Stomach (tissue), 9 donors: Measurements from ENCODE around the gene MBNL2. TPM values are rescaled to one million over a fixed set of nuclear protein-coding genes. Genes with fewer than 3 reads are reported as not detected.

Experiments used
- DNase-seq, 2 donors: peaks; one replicate each; pipeline versions ENCODE4 v3.0.0 to v3.0.0-alpha.2; 2013 to 2019
- H3K27ac ChIP-seq, 5 donors: fragments of 200-600 bp in 4 of 5; sonication (generic) in 4 of 5; one replicate each; pipeline ENCODE4 v1.5.1; 2013 to 2019; ENCODE audit warnings: mild to moderate bottlenecking in 1 of 5, moderate library complexity in 1 of 5
- H3K27me3 ChIP-seq, 3 donors: fragments of 200-600 bp; sonication (generic); one replicate each; pipeline ENCODE4 v1.5.1; 2017 to 2019; ENCODE audit warnings: mixed run types in 1 of 3
- H3K36me3 ChIP-seq, 4 donors: fragments of 200-600 bp; sonication (generic); 1 replicate in 3 of 4; 2 replicates in 1 of 4; pipeline ENCODE4 v1.5.1; 2016 to 2019
- H3K4me1 ChIP-seq, 4 donors: fragments of 200-600 bp; sonication (generic); one replicate each; pipeline ENCODE4 v1.5.1; 2016 to 2019
- H3K4me3 ChIP-seq, 4 donors: fragments of 200-600 bp; sonication (generic) in 3 of 4; one replicate each; pipeline ENCODE4 v1.5.1; 2016 to 2019; ENCODE audit warnings: mild to moderate bottlenecking in 1 of 4
- H3K9me3 ChIP-seq, 4 donors: fragments of 200-600 bp; sonication (generic); one replicate each; pipeline ENCODE4 v1.5.1; 2016 to 2019
- CTCF ChIP-seq, 7 experiments: fragments of 450-650 bp in 4 of 7; fragments of 200-600 bp in 3 of 7; sonication (generic) in 3 of 7; IDR thresholded peaks; one replicate each; pipeline ENCODE4 v1.5.1; 2016 to 2019; ENCODE audit warnings: antibody characterized with exemption in 7 of 7, control low read depth in 2 of 7, mild to moderate bottlenecking in 1 of 7
- EP300 ChIP-seq: sonication (generic); formaldehyde crosslinking; IDR thresholded peaks from one replicate; pipeline ENCODE4 v1.6.1; 2017; ENCODE audit warnings: antibody characterized with exemption
- POLR2A ChIP-seq, 4 donors: fragments of 450-650 bp; IDR thresholded peaks; one replicate each; pipeline ENCODE4 v1.6.1; 2016; ENCODE audit warnings: antibody characterized with exemption in 4 of 4, control low read depth in 2 of 4, mild to moderate bottlenecking in 1 of 4, moderate library complexity in 1 of 4
- POLR2AphosphoS5 ChIP-seq, 3 donors: sonication (generic); formaldehyde crosslinking; IDR thresholded peaks; one replicate each; pipeline ENCODE4 v1.6.1; 2016; ENCODE audit warnings: antibody characterized with exemption in 3 of 3
- WGBS, 5 donors: extraction: QIAGEN DNeasy Blood & Tissue Kit in 3 of 5; methylation state at CpG; one replicate each; pipeline versions ENCODE4 v1.1.5 to v1.1.7; 2013 to 2018; 5-methylcytosine and 5-hydroxymethylcytosine counted together
- intact Hi-C: fragments of 100-400 bp; cut with DNase I; formaldehyde crosslinking; loops from one replicate; pipeline ENCODE4 v1.15.1; 2023; ENCODE audit warnings: low total_unique reads
- polyA plus RNA-seq, 3 donors: library from polyadenylated mRNA; stranded (reverse); fragments of 200-250 nt; gene quantifications; one replicate each; pipeline ENCODE4 v1.2.3, GENCODE V29; 2013
- total RNA-seq, 5 donors: library from RNA; depleted of rRNA; stranded (reverse); fragments of >200 nt; gene quantifications; one replicate each; pipeline versions ENCODE4 v1.1.0 to v1.2.3, GENCODE V29; 2014 to 2016
- donor health status: healthy with polysubstance abuse.
- donor health status: Bipolar disorder and iron deficiency.
- donor health status: healthy.

MBNL2 gene
- total and polyA plus RNA-seq, 8 donors: 8.3 to 74.5 (median 25.6) TPM

DNA sequence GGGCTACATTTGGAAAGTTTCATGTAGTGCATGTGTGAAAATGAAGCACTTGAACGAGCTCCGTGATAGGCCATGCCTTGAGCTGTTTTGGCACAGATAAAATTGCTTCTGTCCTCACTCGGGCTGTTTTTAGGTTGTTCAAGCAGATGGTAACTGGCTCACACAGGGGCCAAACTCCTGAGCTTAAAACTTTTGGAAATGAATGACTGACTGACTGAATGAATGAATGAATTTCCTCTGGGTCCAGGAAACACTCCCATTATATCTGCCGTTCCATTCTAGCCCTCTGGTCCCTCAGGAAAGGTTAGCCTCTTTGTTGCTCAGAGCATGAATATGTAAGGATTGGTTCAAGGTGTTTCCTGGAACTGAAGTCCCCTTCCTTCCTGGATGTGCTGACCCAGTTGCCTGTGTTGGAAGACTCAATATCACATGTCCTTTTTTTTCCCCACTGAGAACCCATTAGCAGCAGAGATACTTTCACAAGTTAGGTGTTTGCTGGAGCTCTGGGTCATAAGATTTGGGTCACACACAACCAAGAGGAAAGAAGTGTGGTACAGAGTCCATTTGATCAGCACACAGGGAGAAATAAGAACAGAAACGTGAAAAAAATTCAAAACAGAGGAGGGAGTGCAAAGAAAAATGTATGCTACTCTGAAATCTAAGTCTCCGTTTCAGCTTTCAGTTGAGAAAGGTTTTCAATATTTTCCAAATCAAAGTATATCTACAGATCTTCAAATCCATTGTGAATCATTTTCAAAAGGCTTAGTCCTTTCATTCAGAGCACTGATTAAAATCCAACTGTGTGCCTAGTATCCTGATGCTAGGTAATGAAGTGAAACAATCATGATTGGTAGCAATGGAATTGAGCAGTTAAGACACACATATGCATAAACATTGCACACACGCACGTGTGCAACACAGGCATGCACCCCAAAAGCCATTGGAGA is 18.9 kb downstream of the MBNL2 start:
- H3K36me3 ChIP-seq: no peaks in the 10 kb centered on the region
- no peak for DNase-seq
- no peak overlapping the region for H3K4me3 ChIP-seq
- peak overlapping the region in 4 of 5 donors; percentile 5 to 56 (median 7) for H3K27ac ChIP-seq
- 57 to 75% (median 61%) methylated on average over 8 of the region's 8 CpGs for WGBS, 5 donors
- TF ChIP-seq CTCF (IDR thresholded peaks at IDR 0.05) (no peak), EP300 (no peak), POLR2AphosphoS5 (IDR thresholded peaks at IDR 0.05) (no peak), POLR2A (IDR thresholded peaks at IDR 0.05) (no peak)
- H3K4me1 ChIP-seq: peaks cover 74 to 99% (median 92%) of the 10 kb centered on the region in 4 donors
- no peaks in the 10 kb centered on the region for H3K27me3 ChIP-seq
- intact Hi-C loops: no loop called here
- no peaks in the 10 kb centered on the region for H3K9me3 ChIP-seq

- H3K4me1 ChIP-seq: peaks cover 73 to 99% (median 91%) of the 10 kb centered on the region in 4 donors
Observed at GRCh38 chr13:97241761-97242160, 19.6 kb downstream of the MBNL2 start.

GRCh38 chr13:97242755-97243497 is 20.8 kb downstream of the MBNL2 start:
- Histone ChIP-seq H3K9me3 (no peaks in the 10 kb centered on the region), H3K36me3 (no peaks in the 10 kb centered on the region), H3K4me1 (peaks cover 72 to 99% (median 85%) of the 10 kb centered on the region in 4 donors), H3K4me3 (no peak overlapping the region), H3K27me3 (no peaks in the 10 kb centered on the region), H3K27ac (peak overlapping the region in 3 of 5 donors; percentile 56 to 73 (median 68))
- peak in 1 of 2 donors; percentile 30 for DNase-seq
- intact Hi-C loops: no loop called here
- TF ChIP-seq EP300 (no peak), CTCF (IDR thresholded peaks at IDR 0.05) (no peak), POLR2AphosphoS5 (IDR thresholded peaks at IDR 0.05) (no peak), POLR2A (IDR thresholded peaks at IDR 0.05) (no peak)
- 80 to 87% (median 83%) methylated on average over 12 to 13 of the region's 13 CpGs for WGBS, 5 donors

More at GRCh38 chr13:97241761-97242160, 19.6 kb downstream of the MBNL2 start:
- no peaks in the 10 kb centered on the region for H3K27me3 ChIP-seq
- TF ChIP-seq POLR2AphosphoS5 (IDR thresholded peaks at IDR 0.05) (no peak), CTCF (IDR thresholded peaks at IDR 0.05) (no peak), POLR2A (IDR thresholded peaks at IDR 0.05) (no peak), EP300 (no peak)
- 76 to 91% (median 81%) methylated on average over 5 of the region's 5 CpGs for WGBS, 5 donors
- no peak overlapping the region for H3K4me3 ChIP-seq
- peak overlapping the region in 3 of 5 donors; percentile 56 to 73 (median 68) for H3K27ac ChIP-seq
- H3K36me3 ChIP-seq: no peaks in the 10 kb centered on the region
- intact Hi-C loops: no loop called here
- H3K9me3 ChIP-seq: no peaks in the 10 kb centered on the region
- DNase-seq: no peak
